Hypothalamus (tissue), 51 donors: Measurements from ENCODE around the gene ACTL10.

Experiments
- DNase-seq, 51 donors: peaks; one replicate each; lab custom pipeline; 2025; lab: John Stamatoyannopoulos, UW

The ACTL10 gene

DNA sequence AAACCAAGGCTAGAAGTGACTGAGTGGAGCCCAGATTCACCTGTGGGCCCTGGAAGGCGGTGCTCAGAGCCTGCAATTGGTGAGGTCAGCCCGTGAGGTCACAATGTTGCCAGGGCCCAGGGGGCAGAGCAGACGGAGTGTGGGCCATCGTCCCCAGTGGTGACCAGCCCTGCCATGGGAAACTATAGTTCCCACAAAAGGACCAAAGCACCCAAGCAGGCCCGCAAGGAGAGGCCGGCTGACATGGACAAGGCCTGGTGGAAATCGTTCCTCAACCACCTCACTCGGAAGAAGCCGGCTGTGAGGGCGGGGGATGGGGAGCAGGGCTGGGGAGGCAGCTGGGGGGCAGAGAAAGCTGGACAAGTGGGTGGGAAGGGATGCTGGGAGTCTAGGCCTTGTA, 4.6 kb upstream of the ACTL10 start, which contains the start of gene C20orf144:
Gene C20orf144 (plus strand): TSS at position 156 of the 400 bp plus-strand sequence. CDS start 19 bp downstream, at position 175.
- DNase-seq: no peak

DNA sequence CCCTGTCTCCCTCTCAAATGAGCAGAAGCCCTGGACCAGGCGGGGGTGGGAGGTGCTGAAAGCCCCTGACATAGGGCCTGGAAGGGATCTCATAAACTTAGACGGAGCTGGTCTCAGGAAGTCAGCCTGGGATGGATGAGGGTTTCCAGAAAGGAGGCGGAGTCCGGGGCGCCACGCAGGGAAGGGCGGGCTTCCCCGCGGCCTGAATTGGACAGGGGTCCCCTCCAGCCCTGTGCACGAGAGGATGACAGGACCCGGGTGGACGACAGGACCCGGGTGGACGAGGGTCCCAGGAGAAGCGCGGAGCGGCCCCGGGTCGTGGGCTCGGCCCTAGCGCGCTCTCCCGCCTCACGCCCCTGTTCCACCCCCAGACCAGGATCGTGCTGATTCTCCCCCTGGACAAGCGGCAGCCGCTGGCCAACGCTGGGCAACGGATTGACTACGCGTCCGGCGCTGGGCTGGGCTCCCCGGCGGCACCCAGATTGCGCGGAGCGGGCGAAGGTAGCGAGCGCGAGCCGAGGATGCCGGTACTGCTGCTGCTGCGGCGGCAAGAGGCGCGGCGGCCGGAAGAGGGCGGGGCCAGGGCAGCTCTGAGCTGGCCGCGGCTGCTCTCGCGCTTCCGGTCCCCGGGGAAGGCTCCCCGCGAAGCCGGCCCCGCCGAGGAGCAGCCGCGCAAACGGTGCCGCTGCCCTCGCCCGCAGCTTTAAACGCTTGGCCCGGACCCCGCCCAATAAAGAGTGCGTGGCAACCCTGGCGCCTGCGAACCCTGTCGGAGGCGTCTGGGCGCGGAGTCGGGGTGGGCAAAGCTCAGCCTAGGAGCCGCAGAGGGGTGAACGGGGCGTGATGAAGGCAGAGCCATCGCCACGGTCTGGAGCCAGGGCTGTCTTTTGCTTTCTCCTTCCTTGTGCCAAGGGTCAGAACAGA, 3.3 kb upstream of the ACTL10 start:
- peak in 49 of 51 donors; percentile 26 to 86 (median 64) for DNase-seq

DNA sequence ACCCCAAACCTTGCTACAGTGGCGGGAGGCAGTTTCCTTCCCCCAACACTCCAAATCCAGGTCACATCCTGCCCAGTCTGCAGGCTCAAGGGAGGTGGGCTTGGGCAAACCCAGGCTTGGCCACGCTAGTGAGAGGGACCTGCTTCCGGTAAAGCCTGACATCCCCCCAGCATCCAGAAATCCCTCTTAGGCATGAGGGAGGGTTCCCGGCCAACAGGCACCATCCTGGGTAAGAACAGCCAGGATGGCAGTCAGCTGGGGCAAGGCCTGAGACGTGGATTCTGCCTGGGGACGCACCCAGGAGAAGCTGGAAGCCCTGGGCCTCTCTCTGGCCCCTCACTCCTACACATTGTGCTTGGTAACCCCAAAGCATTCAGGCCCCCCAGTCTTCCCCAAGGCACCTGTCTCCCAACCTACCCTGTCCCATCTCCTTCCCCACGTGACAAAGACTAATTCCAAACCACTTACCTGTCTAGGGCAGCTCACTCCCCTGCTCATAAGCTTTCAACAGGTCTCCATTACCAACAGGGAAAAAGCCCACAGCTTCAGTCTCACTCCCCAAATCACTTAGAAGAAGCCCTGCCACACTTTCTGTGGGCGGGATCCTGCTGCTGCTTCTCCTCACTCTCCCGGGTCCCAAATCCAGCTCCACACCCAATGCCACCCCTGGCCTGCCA, 2.5 kb upstream of the ACTL10 start:
- DNase-seq: peak in 2 of 51 donors; percentile 42 to 45

DNA sequence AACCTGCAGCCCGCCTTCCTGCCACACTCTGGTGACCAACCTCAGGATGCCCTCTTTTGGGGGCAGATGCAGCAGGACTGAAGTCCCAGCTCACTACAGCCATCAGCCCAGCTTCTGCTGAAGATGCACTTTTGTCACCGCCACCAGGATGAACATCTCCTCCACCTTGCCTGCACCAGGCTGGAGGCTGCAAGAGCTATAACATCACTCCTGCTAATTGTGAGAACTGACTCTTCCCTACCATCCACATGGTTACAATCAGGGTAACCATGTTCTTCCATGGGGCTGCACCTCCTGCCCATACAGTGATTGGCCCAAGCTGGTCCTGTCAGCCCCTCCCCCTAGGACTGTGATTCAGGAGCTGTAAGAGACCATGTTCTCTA, 2.0 kb upstream of the ACTL10 start:
- no peak for DNase-seq

DNA sequence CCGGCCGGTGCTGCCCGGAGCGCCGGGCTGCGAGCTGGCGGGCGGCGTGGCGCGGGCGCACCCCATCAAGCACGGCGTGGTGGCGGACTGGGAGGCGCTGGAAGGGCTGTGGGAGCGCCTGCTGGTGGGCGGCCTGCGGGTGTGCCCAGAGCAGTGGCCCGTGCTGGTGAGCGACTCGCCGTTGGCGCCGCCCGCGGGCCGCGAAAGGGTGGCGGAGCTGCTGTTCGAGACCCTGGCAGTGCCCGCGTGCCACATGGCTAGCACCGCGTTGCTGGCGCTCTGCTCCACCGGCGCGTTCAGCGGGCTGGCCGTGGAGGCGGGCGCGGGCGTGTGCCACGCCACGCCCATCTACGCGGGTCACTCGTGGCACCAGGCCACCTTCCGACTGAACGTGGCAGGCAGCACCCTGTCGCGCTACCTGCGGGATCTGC, 517 bp downstream of the ACTL10 start:
- peak in 27 of 51 donors; percentile 25 to 60 (median 48) for DNase-seq

DNA sequence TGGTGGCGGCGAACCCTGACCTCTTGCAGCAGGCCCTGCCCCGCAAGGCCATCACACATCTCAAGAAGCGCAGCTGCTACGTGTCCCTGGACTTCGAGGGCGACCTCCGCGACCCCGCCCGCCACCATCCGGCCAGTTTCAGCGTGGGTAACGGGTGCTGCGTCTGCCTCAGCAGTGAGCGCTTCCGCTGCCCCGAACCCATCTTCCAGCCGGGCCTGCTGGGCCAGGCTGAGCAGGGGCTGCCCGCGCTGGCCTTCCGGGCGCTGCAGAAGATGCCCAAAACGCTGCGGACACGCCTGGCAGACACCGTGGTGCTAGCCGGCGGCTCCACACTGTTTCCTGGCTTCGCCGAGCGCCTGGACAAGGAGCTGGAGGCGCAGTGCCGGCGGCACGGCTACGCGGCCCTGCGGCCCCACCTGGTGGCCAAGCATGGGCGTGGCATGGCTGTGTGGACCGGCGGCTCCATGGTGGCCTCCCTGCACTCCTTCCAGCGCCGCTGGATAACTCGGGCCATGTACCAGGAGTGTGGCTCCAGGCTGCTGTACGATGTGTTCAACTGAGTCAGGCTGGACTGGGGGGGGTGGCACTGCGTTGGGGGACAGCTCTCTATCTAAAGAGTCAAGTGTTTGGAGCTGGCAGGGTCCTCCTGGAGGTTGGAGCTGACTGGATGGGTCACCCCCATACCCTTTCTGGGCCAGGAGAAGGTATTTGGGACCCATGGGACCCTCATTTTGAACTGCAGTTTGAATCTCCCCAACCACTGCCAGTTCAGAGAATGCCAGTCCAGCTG, 1.1 kb downstream of the ACTL10 start:
- DNase-seq: peak in 47 of 51 donors; percentile 20 to 84 (median 57)

DNA sequence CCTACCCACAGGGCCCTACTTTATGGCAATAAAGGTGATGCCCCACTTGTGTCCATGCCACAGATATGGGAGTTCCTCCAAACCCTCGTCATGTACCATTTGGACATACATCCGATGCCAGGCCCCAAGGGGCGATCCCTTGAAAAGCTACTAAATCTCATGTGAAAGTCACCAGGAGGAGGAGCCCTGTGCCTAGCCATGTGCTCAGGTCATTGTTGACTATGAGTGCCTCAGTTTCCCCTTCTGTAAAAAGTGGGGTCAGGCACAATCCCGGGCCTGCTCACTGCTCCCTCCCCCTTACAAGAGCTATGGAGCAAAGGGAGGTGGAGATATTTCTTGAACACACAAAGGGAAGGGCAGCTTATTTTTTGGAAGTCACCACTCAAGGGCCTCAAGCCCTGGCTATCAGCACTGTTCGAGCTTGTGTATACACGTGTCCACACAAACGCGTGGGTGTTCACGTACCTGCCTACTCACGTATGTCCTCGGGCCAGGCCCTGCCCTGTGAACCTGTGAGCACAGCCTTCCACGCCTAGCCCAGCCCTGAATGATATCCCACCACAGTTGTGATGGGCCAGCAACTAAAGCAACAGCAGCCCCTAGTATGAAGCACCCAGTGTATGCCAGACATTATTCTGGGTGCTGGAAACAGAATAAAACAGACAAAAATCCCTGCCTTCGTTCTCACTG, 1.9 kb downstream of the ACTL10 start:
- DNase-seq: no peak

DNA sequence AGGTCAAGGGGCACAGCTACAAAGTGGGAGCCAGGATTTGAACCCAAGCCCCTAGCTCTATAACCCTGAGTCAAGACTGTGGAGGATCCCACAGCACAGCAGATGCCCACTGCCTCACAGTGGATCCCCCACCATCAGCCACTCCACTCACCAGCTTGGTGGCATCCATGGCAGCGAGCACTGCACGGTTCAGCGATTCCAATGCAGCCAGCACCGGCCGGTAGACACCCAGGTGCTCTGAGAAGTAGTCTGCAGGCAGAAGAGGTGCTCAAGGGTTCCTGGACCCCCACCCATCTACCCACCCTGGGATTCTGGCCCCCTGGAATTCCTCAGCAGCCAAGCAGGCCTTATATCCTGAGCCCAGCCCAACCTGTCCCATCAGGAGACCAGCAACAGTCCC, 2.5 kb downstream of the ACTL10 start:
- no peak for DNase-seq

DNA sequence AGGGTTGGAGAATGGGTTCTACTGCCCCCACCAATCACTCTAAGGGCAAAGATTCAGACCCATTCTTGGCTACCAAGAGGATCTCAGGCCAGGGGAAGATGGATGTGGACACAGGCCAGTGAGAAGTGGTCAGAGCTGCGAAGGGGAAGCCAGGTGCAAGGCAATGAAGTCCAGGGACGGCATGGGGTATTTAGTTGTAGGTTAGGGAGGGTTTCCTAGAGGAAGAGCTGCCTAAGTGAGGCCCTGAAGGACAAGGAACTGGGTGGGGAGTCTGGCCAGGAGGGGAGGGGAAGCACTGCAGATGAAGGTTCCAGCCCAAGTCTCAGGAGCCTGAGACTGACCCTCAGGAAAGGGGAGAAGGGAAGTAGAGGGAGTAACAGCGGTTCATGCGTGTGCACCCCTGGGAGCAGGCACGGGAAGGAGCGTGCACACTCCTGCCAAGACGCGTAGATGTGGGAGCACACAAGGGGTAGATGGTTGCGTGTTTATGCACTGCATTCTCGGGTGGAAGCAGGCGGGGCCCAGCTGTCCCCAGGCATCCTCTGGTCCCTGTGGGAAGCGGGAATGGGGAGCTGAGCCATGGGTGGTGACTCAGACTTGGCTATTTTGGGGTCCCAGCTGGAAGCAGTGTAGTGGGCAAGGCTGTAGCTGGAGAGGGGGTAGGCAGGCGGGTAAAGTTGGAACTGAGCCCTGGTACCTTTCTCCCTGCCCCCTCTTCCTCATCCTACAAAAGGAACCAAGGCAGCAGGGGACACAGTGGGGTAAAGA, 3.3 kb downstream of the ACTL10 start:
- DNase-seq: peak in 1 of 51 donors; percentile 72

DNA sequence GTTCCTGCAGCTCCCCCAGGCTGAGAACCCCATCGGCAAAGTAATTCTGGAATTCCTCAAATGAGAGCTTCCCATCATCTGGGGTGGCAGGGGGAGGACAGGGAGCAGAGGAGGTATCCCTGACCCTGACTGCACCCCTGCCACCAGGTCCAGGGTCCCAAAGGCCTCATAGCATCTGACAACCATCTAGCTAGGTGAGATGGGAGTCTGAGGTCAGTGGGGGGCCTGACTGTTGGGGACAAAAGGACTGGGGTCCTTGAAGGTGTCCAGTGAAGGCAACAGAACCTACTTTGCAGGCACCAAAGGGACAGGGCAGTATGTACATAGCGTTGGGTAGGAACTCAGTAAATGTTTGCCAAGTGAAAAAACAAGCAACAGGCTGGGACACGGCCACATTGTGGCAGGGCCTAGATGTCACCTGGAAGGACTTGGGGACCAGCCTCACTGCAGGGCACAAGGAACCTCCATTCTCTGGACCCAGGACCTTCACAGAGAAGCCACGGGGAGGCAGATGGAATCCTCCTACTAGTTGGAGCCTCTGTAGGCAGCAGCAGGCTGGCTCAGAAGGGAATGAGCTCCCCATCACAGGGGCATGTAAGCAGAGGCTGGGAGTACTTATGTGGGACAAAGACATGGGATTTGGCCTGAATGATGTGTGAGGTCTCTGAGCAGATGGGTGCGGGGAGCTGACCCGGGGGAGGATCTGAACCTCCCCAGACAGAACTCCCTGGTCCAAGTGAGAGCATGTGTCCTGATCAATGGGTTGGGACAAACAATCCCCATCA, 4.2 kb downstream of the ACTL10 start:
- DNase-seq: no peak

DNA sequence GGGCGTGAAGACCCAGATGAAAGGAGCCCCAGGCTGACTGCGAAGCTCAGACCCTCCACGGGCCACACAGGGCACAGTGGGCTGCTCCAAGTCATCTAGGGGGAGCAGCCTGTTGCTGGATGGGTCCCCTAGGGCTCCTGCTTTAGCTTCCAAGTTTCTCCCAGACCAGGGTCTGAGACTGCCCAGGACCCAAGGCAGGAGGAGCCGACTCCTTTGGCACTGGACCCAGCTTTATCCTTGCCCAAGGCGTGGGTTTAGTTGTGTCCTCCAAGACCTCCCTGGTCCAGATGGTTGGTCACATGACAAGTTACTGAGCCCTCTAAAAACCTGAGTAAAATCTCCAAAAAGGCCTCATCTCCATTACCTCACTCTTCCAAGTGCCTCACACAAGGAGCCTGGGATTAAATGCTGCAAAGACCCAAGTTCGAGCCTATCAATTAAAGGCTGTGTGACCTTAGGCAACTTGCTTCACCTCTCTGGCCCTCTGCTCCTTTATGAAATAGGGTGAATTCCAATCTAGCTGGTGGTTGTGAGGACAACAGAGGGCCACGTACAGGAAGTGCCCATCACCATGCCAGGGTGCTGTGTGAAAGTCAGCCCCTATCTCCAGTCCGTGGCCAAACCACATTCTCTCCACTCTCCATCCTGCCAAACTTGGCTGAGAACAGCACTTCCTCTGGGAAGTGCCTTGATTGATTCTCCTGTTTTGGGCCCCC, 5.0 kb downstream of the ACTL10 start:
- no peak for DNase-seq

DNA sequence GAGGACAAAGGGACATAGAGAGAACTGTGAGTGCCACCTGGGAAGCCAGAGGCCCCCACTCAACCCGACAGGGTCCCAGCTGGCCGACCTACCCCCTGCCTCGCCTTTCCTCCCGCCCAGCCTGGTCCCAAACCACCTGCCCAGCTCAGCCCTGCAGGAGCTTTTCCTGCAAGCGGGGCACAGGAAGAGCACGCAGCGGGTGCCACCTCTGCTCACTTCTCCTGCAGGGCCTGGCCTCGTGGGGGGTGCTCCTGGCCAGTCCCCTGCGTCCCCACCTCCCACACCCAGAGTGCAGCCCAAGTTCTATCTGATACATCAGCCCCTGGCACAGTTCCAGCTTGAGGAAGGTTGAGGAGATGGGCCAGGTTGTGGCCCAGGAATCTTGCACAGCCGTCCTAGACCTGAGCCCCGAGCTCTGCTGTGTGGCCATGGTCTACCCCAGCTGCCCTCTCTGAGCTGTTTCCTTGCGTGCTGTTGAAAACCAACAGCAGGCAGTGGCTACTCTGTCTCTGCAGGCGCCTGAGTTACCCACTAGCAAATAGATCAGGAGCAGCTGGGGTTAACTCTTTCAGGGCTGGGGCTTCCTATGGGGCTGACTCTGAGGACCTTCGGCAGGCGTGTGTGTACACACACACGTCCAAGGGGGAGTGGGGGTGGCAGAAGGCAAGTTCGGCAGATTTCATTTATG, 5.8 kb downstream of the ACTL10 start:
- peak in 1 of 51 donors; percentile 14 for DNase-seq

DNA sequence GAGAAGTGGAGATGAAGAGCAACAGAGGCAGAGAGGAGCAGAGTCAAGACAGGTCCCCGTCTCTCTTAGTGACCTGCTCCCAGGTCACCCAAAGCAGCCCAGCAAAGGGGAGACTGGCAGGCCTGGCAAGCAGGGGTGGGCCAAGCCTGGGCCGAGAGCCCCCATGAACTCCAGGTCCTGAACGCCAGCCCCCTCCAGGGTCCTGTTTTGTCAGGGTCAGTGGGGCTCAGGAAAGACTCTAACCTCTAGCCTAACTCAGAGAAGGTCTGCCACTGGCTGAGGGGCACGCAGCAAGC, 6.3 kb downstream of the ACTL10 start:
- no peak for DNase-seq

DNA sequence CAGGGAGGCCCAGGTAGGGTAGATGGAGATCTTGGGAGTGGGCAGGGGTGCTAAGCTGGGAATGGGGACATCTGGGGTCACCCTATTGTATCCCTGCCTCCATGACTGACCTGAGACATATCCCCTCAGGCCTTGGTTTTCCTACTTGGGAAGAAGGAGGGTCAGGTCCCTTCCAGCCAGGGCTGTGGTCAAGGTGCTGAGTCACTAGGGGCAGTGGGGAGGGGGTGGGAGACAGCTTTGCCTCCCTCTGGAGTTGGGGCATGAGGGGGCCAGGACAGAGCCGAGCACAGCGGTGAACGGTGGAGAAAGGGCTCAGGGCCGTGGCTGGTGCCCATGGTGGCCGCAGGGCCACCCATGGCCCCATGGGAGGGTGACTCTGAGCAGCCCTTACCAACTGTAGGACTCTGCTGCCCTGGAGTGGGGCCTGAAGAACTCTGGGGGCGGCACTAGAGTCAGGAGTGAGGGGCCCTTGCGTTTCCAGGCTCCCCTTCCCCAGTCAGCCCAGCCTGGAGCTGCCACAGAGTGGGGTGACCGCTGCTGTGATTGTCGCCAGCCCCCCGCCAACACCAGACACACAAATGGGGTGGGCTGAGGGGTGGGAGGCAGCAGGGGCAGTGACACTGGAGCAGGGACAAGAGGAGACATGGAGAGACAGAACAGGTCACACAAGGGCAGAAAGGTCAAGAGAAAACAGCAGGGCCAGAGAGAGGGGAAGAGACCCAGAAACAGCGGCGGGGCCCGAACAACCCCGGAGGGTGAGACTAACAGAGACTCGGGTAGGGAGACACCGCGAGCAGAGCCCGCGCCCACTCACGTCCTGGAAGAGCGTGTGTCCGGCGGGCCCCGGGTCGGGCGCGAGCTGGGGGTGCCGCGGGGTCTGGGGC, 6.9 kb downstream of the ACTL10 start:
- peak in 2 of 51 donors; percentile 34 to 59 for DNase-seq

DNA sequence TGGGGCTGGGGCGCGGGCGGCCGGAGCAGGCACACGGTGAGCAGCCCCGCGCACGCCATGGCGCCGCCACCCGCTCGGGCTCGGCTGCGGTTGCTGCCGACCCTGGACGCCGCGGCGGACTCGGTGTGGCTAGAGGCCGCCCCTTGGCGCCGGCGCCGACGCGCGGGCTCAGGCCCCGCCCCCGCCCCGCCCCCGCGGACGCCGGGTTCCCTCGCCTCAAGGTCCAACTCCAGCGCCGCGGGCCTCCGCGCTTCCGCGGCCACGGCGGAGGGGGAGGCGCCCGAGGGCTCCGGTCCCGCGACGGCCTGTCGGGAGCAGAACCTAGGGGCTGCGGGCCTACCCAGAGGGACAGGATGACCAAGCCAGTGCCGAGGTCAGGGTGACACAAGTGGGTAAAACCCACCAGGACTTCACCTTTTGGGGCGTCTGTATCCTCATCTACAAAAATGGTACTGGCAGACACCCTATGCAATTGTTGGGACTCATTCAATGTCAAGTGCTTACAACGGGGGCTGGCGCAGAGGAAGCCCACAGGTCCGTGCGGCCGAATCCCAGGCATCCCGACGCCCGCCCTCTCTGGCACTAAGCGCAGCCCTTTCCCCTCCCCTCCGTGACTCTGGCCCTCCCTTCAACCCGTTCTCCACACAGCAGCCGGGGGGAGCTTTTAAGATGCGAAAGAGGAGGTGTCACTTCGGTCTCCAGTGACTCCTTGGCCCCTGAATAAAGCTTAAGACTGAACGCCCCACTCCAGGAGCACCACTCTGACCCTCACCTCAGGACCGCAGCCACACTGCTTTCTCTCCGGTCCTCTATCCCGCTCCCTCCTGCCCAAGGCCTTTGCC, 7.8 kb downstream of the ACTL10 start, which contains the start of gene NECAB3:
Gene NECAB3 (minus strand): TSS at position 135 of the 842 bp plus-strand sequence. CDS start 76 bp downstream, at position 59.
- DNase-seq: peak in 50 of 51 donors; percentile 13 to 90 (median 70)
